ENCODE measurements around the gene THBS2.

DNA sequence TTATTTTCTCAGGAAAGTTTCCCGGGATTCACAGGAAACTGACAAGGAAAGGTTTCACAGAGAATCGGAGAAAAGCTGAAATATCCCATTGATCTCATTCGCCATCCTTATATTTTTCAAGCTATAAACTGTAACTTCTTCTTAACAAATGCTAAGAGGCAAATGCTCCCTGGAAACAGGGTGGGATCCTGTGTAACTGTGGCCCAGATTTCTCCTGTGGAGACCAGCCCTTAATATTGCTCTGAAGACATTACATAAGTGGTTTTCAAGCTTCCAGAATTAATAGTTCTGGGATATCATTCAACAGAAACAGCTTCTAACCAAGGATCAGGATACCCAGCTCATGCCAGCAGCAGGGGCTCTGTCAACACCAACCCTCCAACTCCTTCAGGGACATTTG lies 69.2 kb downstream of the THBS2 start:
- TF ChIP-seq, protein P1, sequence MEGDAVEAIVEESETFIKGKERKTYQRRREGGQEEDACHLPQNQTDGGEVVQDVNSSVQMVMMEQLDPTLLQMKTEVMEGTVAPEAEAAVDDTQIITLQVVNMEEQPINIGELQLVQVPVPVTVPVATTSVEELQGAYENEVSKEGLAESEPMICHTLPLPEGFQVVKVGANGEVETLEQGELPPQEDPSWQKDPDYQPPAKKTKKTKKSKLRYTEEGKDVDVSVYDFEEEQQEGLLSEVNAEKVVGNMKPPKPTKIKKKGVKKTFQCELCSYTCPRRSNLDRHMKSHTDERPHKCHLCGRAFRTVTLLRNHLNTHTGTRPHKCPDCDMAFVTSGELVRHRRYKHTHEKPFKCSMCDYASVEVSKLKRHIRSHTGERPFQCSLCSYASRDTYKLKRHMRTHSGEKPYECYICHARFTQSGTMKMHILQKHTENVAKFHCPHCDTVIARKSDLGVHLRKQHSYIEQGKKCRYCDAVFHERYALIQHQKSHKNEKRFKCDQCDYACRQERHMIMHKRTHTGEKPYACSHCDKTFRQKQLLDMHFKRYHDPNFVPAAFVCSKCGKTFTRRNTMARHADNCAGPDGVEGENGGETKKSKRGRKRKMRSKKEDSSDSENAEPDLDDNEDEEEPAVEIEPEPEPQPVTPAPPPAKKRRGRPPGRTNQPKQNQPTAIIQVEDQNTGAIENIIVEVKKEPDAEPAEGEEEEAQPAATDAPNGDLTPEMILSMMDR (IDR thresholded peaks at IDR 0.05 in 4 of 5, conservative IDR thresholded peaks at IDR 0.05 in 1 of 5), result no peak
- TF ChIP-seq POLR2A (IDR thresholded peaks at IDR 0.05), result no peak
